Panc1 (cell line): ENCODE measurements around the gene SLC66A1. TPM values are rescaled to one million over a fixed set of nuclear protein-coding genes. Genes with fewer than 3 reads are reported as not detected.

Source experiments
- ATAC-seq: fragments of 200-7000 bp; cut with Tn5 transposase; 2 replicates; pipeline ENCODE4 v1.9.1; 2020; ENCODE audit warnings: mild to moderate bottlenecking, moderate library complexity
- BruUV-seq: library from RNA; stranded (reverse); fragments of 400-500 nt; replicated peaks from 2 replicates; lab custom pipeline; 2021; lab: Mats Ljungman, UMichigan
- CTCF ChIA-PET: fragments of 300-600 bp; sonication (Branson Sonifier 250); formaldehyde crosslinking; loops from one replicate; lab custom pipeline; 2022; ENCODE audit warnings: antibody characterized with exemption; lab: Charles Lee
- POLR2A ChIA-PET: fragments of 300-600 bp; sonication (Branson Sonifier 250); formaldehyde crosslinking; loops from one replicate; lab custom pipeline; 2022; ENCODE audit warnings: antibody characterized with exemption; lab: Charles Lee
- DNase-seq: peaks from one replicate; pipeline ENCODE4 v3.0.0-alpha.2; 2010; ENCODE audit warnings: low read depth, low spot score
- H3K27ac ChIP-seq: 2 replicates; pipeline ENCODE4 v1.5.1; 2011; ENCODE audit warnings: mild to moderate bottlenecking, low read length, inconsistent platforms
- H3K27me3 ChIP-seq: fragments of 200-500 bp; sonication (Bioruptor generic); 2 replicates; pipeline ENCODE4 v1.6.0; 2014; ENCODE audit warnings: low read length, inconsistent platforms; ENCODE audit not compliant: control insufficient read depth, insufficient read depth
- H3K36me3 ChIP-seq: fragments of 200-500 bp; sonication (Bioruptor generic); 2 replicates; pipeline ENCODE4 v1.5.1; 2014; ENCODE audit warnings: inconsistent platforms, mild to moderate bottlenecking, low read length, moderate library complexity; ENCODE audit not compliant: control insufficient read depth, insufficient read depth
- H3K4me1 ChIP-seq: 2 replicates; pipeline ENCODE4 v1.5.1; 2011; ENCODE audit warnings: inconsistent platforms, mild to moderate bottlenecking, low read length, moderate library complexity; ENCODE audit not compliant: control insufficient read depth, insufficient read depth
- H3K4me3 ChIP-seq, 2 experiments: 2 replicates each; pipeline ENCODE4 v1.5.1; 2011 to 2012; ENCODE audit warnings: low read depth in 2 of 2, low read length in 2 of 2, mild to moderate bottlenecking in 2 of 2, inconsistent platforms in 1 of 2, moderate library complexity in 1 of 2
- H3K9me3 ChIP-seq: fragments of 200-500 bp; sonication (Bioruptor generic); 2 replicates; pipeline ENCODE4 v1.5.1; 2014; ENCODE audit warnings: low read depth, mild to moderate bottlenecking, inconsistent platforms, low read length, moderate library complexity; ENCODE audit not compliant: control insufficient read depth, insufficient read depth
- POLR2AphosphoS5 ChIP-seq: IDR thresholded peaks from 2 replicates; pipeline ENCODE4 v1.6.1; 2012; ENCODE audit warnings: mild to moderate bottlenecking, low read depth, low read length, moderate library complexity
- SIN3A ChIP-seq: IDR thresholded peaks from 2 replicates; pipeline ENCODE4 v1.6.1; 2012; ENCODE audit warnings: low read depth, mild to moderate bottlenecking, low read length, moderate library complexity, borderline replicate concordance; ENCODE audit not compliant: insufficient read depth
- TCF7L2 ChIP-seq: IDR thresholded peaks from 2 replicates; pipeline ENCODE4 v1.6.1; 2011; ENCODE audit warnings: mild to moderate bottlenecking, low read depth, low read length, inconsistent platforms
- in situ Hi-C: cut with HindIII; loops from 2 replicates; pipeline ENCODE4 v1.10.0; 2016; ENCODE audit warnings: low sequenced_read_pairs, low pct_unique_long_range_greater_than_20kb
- intact Hi-C: fragments of 100-400 bp; cut with micrococcal nuclease; formaldehyde crosslinking; loops from one replicate; pipeline ENCODE4 v1.10.0; 2022; ENCODE audit not compliant: unreplicated experiment
- total RNA-seq: library from RNA; stranded (reverse); gene quantifications from one replicate; pipeline ENCODE4 v1.2.1, GENCODE V29; 2021; ENCODE audit not compliant: unreplicated experiment
- TF ChIP-seq, protein P1 (sequence below), 2 experiments: IDR thresholded peaks; 2 replicates each; pipeline ENCODE4 v1.6.1; 2011 to 2012; ENCODE audit warnings: low read depth in 2 of 2, control low read depth in 1 of 2, low read length in 1 of 2, mild to moderate bottlenecking in 1 of 2, moderate library complexity in 1 of 2; ENCODE audit not compliant: insufficient read depth in 1 of 2
- TF ChIP-seq, protein P2 (sequence below): fragments of 450-650 bp; IDR thresholded peaks from 2 replicates; pipeline ENCODE4 v1.5.1; 2017; ENCODE audit warnings: mild to moderate bottlenecking

Gene SLC66A1
- total RNA-seq, 1 experiment from 2014 or later, result 42.0 TPM

DNA sequence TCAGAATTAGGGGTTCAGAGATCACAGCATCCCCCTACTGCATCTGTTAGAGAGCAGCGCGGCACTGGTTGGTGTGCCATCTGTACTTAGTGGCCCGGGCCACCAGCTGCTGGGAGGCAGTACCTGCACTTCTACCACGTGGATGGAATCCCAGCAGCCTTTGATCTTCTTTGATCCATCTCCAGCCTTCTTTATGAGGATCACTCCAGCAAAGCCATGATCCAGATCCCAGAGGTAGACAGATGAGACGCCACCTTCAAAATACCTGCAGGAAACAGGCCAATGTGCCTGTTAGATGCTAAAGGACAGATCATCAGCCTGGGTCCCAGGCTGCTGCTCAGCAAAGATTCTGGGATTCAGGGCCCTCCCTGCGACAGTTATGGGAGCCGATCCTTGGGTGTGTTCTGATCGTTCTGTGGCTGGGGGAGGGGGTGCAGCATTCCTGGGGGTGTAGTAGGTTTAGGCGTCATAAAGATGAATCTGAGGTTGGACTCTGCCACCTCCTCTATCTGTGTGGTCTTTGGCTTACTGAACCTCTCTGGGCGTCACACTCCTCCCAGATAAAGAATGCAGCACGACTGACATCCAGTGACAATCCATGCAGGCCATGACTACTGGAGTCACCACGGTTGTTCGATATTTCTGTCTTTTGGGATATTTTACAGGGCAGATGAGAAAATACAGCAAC lies 45.3 kb downstream of the SLC66A1 start:
- BruUV-seq, result no TSS peak
- Histone ChIP-seq H3K36me3 (peaks cover 5% of the 10 kb centered on the region), H3K9me3 (no peaks in the 10 kb centered on the region), H3K27ac (no peak overlapping the region), H3K4me3 (no peak overlapping the region), H3K27me3 (no peaks in the 10 kb centered on the region), H3K4me1 (peaks cover 15% of the 10 kb centered on the region)
- no peak for DNase-seq
- peak; percentile 66 for TF ChIP-seq TCF7L2
- TF ChIP-seq POLR2AphosphoS5, result no peak
- TF ChIP-seq, protein P1, sequence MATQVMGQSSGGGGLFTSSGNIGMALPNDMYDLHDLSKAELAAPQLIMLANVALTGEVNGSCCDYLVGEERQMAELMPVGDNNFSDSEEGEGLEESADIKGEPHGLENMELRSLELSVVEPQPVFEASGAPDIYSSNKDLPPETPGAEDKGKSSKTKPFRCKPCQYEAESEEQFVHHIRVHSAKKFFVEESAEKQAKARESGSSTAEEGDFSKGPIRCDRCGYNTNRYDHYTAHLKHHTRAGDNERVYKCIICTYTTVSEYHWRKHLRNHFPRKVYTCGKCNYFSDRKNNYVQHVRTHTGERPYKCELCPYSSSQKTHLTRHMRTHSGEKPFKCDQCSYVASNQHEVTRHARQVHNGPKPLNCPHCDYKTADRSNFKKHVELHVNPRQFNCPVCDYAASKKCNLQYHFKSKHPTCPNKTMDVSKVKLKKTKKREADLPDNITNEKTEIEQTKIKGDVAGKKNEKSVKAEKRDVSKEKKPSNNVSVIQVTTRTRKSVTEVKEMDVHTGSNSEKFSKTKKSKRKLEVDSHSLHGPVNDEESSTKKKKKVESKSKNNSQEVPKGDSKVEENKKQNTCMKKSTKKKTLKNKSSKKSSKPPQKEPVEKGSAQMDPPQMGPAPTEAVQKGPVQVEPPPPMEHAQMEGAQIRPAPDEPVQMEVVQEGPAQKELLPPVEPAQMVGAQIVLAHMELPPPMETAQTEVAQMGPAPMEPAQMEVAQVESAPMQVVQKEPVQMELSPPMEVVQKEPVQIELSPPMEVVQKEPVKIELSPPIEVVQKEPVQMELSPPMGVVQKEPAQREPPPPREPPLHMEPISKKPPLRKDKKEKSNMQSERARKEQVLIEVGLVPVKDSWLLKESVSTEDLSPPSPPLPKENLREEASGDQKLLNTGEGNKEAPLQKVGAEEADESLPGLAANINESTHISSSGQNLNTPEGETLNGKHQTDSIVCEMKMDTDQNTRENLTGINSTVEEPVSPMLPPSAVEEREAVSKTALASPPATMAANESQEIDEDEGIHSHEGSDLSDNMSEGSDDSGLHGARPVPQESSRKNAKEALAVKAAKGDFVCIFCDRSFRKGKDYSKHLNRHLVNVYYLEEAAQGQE (IDR thresholded peaks at IDR 0.05; ENCODE audit: insufficient read depth in 1 of 2, low read depth in 2 of 2, low read length in 1 of 2), result no peak
- TF ChIP-seq SIN3A, result no peak
- POLR2A ChIA-PET, result no interaction called here
- in situ Hi-C loops (no loop called here), intact Hi-C loops (no loop called here)
- CTCF ChIA-PET, result no interaction called here
- no peak for ATAC-seq

DNA sequence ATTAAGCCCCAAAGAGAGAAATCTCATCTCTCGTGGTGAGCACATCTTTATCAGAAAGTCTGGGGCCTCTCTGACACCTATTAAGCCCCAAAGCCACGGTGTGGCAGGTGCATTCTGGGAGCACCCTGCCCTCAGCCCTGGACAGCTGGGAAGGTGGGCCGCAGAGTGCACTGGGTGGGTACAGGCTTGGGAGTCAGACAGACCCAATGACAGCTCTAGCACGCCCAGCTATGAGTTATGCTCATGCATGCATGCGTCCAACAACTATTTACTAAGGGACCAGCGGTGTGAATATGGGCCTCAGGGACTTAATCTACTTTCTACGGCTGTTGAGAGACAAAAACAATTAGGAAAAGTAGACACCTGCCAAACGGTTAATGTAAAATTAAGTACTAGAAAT lies 46.6 kb downstream of the SLC66A1 start:
- Histone ChIP-seq H3K36me3 (peaks cover 5% of the 10 kb centered on the region), H3K4me3 (no peak overlapping the region), H3K4me1 (peaks cover 13% of the 10 kb centered on the region), H3K9me3 (no peaks in the 10 kb centered on the region), H3K27me3 (no peaks in the 10 kb centered on the region), H3K27ac (no peak overlapping the region)
- ATAC-seq (no peak), DNase-seq (no peak)
- POLR2A ChIA-PET, result no interaction called here
- intact Hi-C loops, result no loop called here
- TF ChIP-seq TCF7L2 (no peak), POLR2AphosphoS5 (no peak), SIN3A (no peak)
- TF ChIP-seq, protein P1 (IDR thresholded peaks at IDR 0.05; ENCODE audit: insufficient read depth in 1 of 2, low read depth in 2 of 2, low read length in 1 of 2), result no peak
- TF ChIP-seq, protein P2, sequence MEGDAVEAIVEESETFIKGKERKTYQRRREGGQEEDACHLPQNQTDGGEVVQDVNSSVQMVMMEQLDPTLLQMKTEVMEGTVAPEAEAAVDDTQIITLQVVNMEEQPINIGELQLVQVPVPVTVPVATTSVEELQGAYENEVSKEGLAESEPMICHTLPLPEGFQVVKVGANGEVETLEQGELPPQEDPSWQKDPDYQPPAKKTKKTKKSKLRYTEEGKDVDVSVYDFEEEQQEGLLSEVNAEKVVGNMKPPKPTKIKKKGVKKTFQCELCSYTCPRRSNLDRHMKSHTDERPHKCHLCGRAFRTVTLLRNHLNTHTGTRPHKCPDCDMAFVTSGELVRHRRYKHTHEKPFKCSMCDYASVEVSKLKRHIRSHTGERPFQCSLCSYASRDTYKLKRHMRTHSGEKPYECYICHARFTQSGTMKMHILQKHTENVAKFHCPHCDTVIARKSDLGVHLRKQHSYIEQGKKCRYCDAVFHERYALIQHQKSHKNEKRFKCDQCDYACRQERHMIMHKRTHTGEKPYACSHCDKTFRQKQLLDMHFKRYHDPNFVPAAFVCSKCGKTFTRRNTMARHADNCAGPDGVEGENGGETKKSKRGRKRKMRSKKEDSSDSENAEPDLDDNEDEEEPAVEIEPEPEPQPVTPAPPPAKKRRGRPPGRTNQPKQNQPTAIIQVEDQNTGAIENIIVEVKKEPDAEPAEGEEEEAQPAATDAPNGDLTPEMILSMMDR, result no peak
- in situ Hi-C loops, result no loop called here
- BruUV-seq, result no TSS peak
- CTCF ChIA-PET, result no interaction called here
